ENCODE data around the gene KIAA0513.

- TF ChIP-seq REST (IDR thresholded peaks at IDR 0.05; ENCODE audit: insufficient read depth in 1 of 2, low read depth in 2 of 2, low read length in 2 of 2) (no peak), TAF1 (IDR thresholded peaks at IDR 0.05; ENCODE audit: borderline replicate concordance, insufficient read depth, low read length) (no peak), SIN3A (IDR thresholded peaks at IDR 0.05; ENCODE audit: borderline replicate concordance, insufficient read depth, low read length) (no peak)
Observed at GRCh38 chr16:85066346-85066885, 38.8 kb downstream of the KIAA0513 start.
